BLaER1 treated with 17β-estradiol and CSF1 and Interleukin-3, amounts not matched to agents 10 nM and 100 nM (cell line): ENCODE measurements around the gene MCF2L.
A peak's percentile ranks its signal among the peaks of the same experiment; 100 is the strongest.
"Not testable (repeated sequence)": the region's sequence is repeated elsewhere in the genome, so short reads cannot be mapped to it uniquely, and the experiment has no call there.

Experiments used
- H3K27ac ChIP-seq, 11 experiments: shearing (Covaris generic); formaldehyde crosslinking; 2 replicates each; pipeline ENCODE4 v1.8.1; 2022
- H3K27me3 ChIP-seq, 11 experiments: shearing (Covaris generic); formaldehyde crosslinking; 2 replicates each; pipeline ENCODE4 v1.8.1; 2022
- H3K36me3 ChIP-seq, 11 experiments: shearing (Covaris generic); formaldehyde crosslinking; 2 replicates each; pipeline ENCODE4 v1.8.1; 2022
- H3K4me1 ChIP-seq, 10 experiments: shearing (Covaris generic); formaldehyde crosslinking; 2 replicates each; pipeline ENCODE4 v1.8.1; 2022
- H3K4me2 ChIP-seq, 11 experiments: shearing (Covaris generic); formaldehyde crosslinking; 2 replicates each; pipeline ENCODE4 v1.8.1; 2022
- H3K4me3 ChIP-seq, 10 experiments: shearing (Covaris generic); formaldehyde crosslinking; 2 replicates each; pipeline ENCODE4 v1.8.1; 2022
- H3K9ac ChIP-seq, 11 experiments: shearing (Covaris generic); formaldehyde crosslinking; 2 replicates each; pipeline ENCODE4 v1.8.1; 2022
- H3K9me3 ChIP-seq, 11 experiments: shearing (Covaris generic); formaldehyde crosslinking; replicated peaks in 1 of 11; 2 replicates each; pipeline ENCODE4 v1.8.1; 2022
- H4K20me1 ChIP-seq, 11 experiments: shearing (Covaris generic); formaldehyde crosslinking; 2 replicates each; pipeline ENCODE4 v1.8.1; 2022
- Cebpa-rat ChIP-seq, 11 experiments: shearing (Covaris generic); IDR thresholded peaks; 2 replicates each; pipeline ENCODE4 v1.8.1; 2022

MCF2L gene

GRCh38 chr13:113097651-113098050 lies 128.6 kb downstream of the MCF2L start:
- Histone ChIP-seq H3K36me3 (no peaks in the 10 kb centered on the region), H3K9me3 (no peaks in the 10 kb centered on the region), H4K20me1 (peaks cover 0 to 27% (median 0%) of the 10 kb centered on the region in 11 experiments; a peak in 1 of 22 replicates), H3K27ac (no peak overlapping the region), H3K4me1 (no peaks in the 10 kb centered on the region), H3K4me2 (no peak overlapping the region), H3K27me3 (peaks cover 0 to 9% (median 0%) of the 10 kb centered on the region in 11 experiments; a peak in 4 of 22 replicates), H3K4me3 (no peak overlapping the region), H3K9ac (no peak overlapping the region)
- no peak for TF ChIP-seq Cebpa-rat (IDR thresholded peaks at IDR 0.05)

- no peak for TF ChIP-seq Cebpa-rat (IDR thresholded peaks at IDR 0.05)
- Histone ChIP-seq H3K36me3 (no peaks in the 10 kb centered on the region), H3K4me1 (peaks cover 0 to under 1% (median 0%) of the 10 kb centered on the region in 10 experiments; a peak in 1 of 20 replicates), H3K4me2 (no peak overlapping the region), H3K27me3 (peaks cover 0 to 9% (median 0%) of the 10 kb centered on the region in 11 experiments; a peak in 3 of 22 replicates), H4K20me1 (peaks cover 0 to 28% (median 0%) of the 10 kb centered on the region in 11 experiments; a peak in 1 of 22 replicates), H3K9me3 (no peaks in the 10 kb centered on the region), H3K4me3 (no peak overlapping the region), H3K9ac (no peak overlapping the region), H3K27ac (no peak overlapping the region)
These were observed 129.2 kb downstream of the MCF2L start for GRCh38 chr13:113098162-113098732.

- Histone ChIP-seq H3K4me2 (no peak overlapping the region), H3K27ac (no peak overlapping the region), H3K9ac (no peak overlapping the region), H3K27me3 (peaks cover 0 to 5% (median 0%) of the 10 kb centered on the region in 11 experiments; a peak in 3 of 22 replicates), H4K20me1 (peaks cover 0 to 31% (median 0%) of the 10 kb centered on the region in 11 experiments; a peak in 2 of 22 replicates), H3K4me3 (no peak overlapping the region), H3K9me3 (no peaks in the 10 kb centered on the region), H3K4me1 (peaks cover 0 to 8% (median 0%) of the 10 kb centered on the region in 10 experiments; a peak in 5 of 20 replicates), H3K36me3 (no peaks in the 10 kb centered on the region)
- no peak for TF ChIP-seq Cebpa-rat (IDR thresholded peaks at IDR 0.05)
These were observed 130.1 kb downstream of the MCF2L start for GRCh38 chr13:113099142-113099541.

- H4K20me1 ChIP-seq, H3K4me3 ChIP-seq, H3K27ac ChIP-seq, H3K4me2 ChIP-seq, H3K9me3 ChIP-seq, H3K36me3 ChIP-seq, H3K27me3 ChIP-seq, H3K9ac ChIP-seq: not testable (repeated sequence)
- H3K4me1 ChIP-seq: peaks cover 0 to 17% (median 9%) of the 10 kb centered on the region in 10 experiments; a peak in 13 of 20 replicates
These were observed 133.3 kb downstream of the MCF2L start for GRCh38 chr13:113102302-113102701.

- Histone ChIP-seq H3K36me3 (no peaks in the 10 kb centered on the region), H3K9ac (no peak overlapping the region), H3K27ac (no peak overlapping the region), H4K20me1 (peaks cover 0 to 8% (median 0%) of the 10 kb centered on the region in 11 experiments; a peak in 1 of 22 replicates), H3K4me2 (no peak overlapping the region), H3K27me3 (no peaks in the 10 kb centered on the region), H3K4me3 (no peak overlapping the region), H3K4me1 (peaks cover 0 to 17% (median 9%) of the 10 kb centered on the region in 10 experiments; a peak in 13 of 20 replicates), H3K9me3 (no peaks in the 10 kb centered on the region)
- TF ChIP-seq Cebpa-rat (IDR thresholded peaks at IDR 0.05): no peak
These were observed 133.7 kb downstream of the MCF2L start for GRCh38 chr13:113102727-113103126.

- Histone ChIP-seq H3K4me1 (peaks cover 0 to 17% (median 9%) of the 10 kb centered on the region in 10 experiments; a peak in 13 of 20 replicates), H3K27me3 (no peaks in the 10 kb centered on the region), H4K20me1 (peaks cover 0 to 8% (median 0%) of the 10 kb centered on the region in 11 experiments; a peak in 1 of 22 replicates), H3K36me3 (no peaks in the 10 kb centered on the region), H3K27ac (no peak overlapping the region), H3K4me2 (peak overlapping the region in 4 of 11 experiments; percentile 2 to 21 (median 16); a peak in 6 of 22 replicates), H3K9me3 (peaks cover 0 to 6% (median 3%) of the 10 kb centered on the region in 11 experiments; a peak in 7 of 22 replicates), H3K4me3 (no peak overlapping the region), H3K9ac (no peak overlapping the region)
- TF ChIP-seq Cebpa-rat (IDR thresholded peaks at IDR 0.05): no peak
These were observed 134.6 kb downstream of the MCF2L start for GRCh38 chr13:113103646-113104045.

- Histone ChIP-seq H4K20me1 (peaks cover 0 to 8% (median 0%) of the 10 kb centered on the region in 11 experiments; a peak in 1 of 22 replicates), H3K9ac (peak within 1 kb of the TSS in 2 of 11 experiments; percentile 13 to 25; a peak in 2 of 22 replicates), H3K9me3 (peaks cover 13 to 21% (median 19%) of the 10 kb centered on the region in 11 experiments), H3K36me3 (no peaks in the 10 kb centered on the region), H3K4me1 (peaks cover 0 to 17% (median 9%) of the 10 kb centered on the region in 10 experiments; a peak in 13 of 20 replicates), H3K4me3 (no peak within 1 kb of the TSS), H3K27me3 (no peaks in the 10 kb centered on the region), H3K4me2 (peak within 1 kb of the TSS in 8 of 11 experiments; percentile 7 to 51 (median 20); a peak in 9 of 22 replicates), H3K27ac (no peak within 1 kb of the TSS)
- TF ChIP-seq Cebpa-rat (IDR thresholded peaks at IDR 0.05): no peak
These were observed 136.3 kb downstream of the MCF2L start, which contains the start of gene F7 for GRCh38 chr13:113105032-113105920. TSS of gene F7 (plus strand) at chr13:113105791. CDS start at chr13:113105842, 51 bp downstream.

- Histone ChIP-seq H3K4me1 (peaks cover 0 to 17% (median 9%) of the 10 kb centered on the region in 10 experiments; a peak in 13 of 20 replicates), H3K4me3 (no peak overlapping the region), H3K9ac (peak overlapping the region in 1 of 11 experiments; percentile 25; a peak in 1 of 22 replicates), H3K4me2 (peak overlapping the region in 8 of 11 experiments; percentile 7 to 51 (median 20); a peak in 9 of 22 replicates), H4K20me1 (peaks cover 0 to 8% (median 0%) of the 10 kb centered on the region in 11 experiments; a peak in 1 of 22 replicates), H3K9me3 (peaks cover 20 to 28% (median 26%) of the 10 kb centered on the region in 11 experiments), H3K36me3 (no peaks in the 10 kb centered on the region), H3K27me3 (no peaks in the 10 kb centered on the region), H3K27ac (no peak overlapping the region)
- no peak for TF ChIP-seq Cebpa-rat (IDR thresholded peaks at IDR 0.05)
These were observed 137.0 kb downstream of the MCF2L start for GRCh38 chr13:113105921-113106452.
